Ovary (tissue), 3 donors: ENCODE measurements around the gene TMEM222.

Experiments
- EP300 ChIP-seq: sonication (generic); formaldehyde crosslinking; IDR thresholded peaks from one replicate; pipeline ENCODE4 v1.6.1; 2017; ENCODE audit warnings: antibody characterized with exemption
- POLR2A ChIP-seq: fragments of 450-650 bp; IDR thresholded peaks from one replicate; pipeline ENCODE4 v1.6.1; 2017; ENCODE audit warnings: antibody characterized with exemption, mild to moderate bottlenecking, moderate library complexity
- TF ChIP-seq, protein P1 (sequence below), 3 donors: fragments of 450-650 bp in 2 of 3; fragments of 200-600 bp in 1 of 3; IDR thresholded peaks; one replicate each; pipeline versions ENCODE4 v1.5.1 to v1.8.0; 2016 to 2022; ENCODE audit warnings: antibody characterized with exemption in 3 of 3, mild to moderate bottlenecking in 1 of 3
- donor health status: DM: no; HTN: no; CAD: no.

DNA sequence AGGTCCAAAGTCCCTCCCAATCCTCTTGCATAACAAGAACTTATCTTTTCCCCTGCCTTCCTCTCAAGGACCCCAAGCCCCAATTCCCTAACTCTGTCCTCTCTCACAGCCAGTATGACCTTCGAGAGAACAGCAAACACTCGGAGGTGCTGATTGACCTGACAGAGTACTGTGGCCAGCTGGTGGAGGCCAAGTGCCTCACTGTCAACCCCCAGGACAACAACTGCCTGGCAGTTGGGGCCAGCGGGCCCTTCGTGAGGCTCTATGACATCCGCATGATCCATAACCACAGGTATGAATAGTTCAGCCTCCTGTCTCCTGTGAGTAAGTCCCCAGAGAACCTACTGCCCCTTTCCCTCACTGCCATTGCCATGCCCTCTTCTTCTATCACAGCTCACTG is 29.9 kb upstream of the TMEM222 start:
- TF ChIP-seq, protein P1, sequence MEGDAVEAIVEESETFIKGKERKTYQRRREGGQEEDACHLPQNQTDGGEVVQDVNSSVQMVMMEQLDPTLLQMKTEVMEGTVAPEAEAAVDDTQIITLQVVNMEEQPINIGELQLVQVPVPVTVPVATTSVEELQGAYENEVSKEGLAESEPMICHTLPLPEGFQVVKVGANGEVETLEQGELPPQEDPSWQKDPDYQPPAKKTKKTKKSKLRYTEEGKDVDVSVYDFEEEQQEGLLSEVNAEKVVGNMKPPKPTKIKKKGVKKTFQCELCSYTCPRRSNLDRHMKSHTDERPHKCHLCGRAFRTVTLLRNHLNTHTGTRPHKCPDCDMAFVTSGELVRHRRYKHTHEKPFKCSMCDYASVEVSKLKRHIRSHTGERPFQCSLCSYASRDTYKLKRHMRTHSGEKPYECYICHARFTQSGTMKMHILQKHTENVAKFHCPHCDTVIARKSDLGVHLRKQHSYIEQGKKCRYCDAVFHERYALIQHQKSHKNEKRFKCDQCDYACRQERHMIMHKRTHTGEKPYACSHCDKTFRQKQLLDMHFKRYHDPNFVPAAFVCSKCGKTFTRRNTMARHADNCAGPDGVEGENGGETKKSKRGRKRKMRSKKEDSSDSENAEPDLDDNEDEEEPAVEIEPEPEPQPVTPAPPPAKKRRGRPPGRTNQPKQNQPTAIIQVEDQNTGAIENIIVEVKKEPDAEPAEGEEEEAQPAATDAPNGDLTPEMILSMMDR (IDR thresholded peaks at IDR 0.05): no peak
- TF ChIP-seq POLR2A (no peak), EP300 (no peak)
